ENCODE results near the gene WDR33.
"Not testable (repeated sequence)": the region's sequence is repeated elsewhere in the genome, so short reads cannot be mapped to it uniquely, and the experiment has no call there.

WDR33 gene

GRCh38 chr2:127762441-127762840 lies 48.5 kb downstream of the WDR33 start:
- no peak for DNase-seq

GRCh38 chr2:127759931-127760330 lies 51.0 kb downstream of the WDR33 start:
- no peak for DNase-seq

- no peak for DNase-seq
These were observed 56.8 kb downstream of the WDR33 start for GRCh38 chr2:127754186-127754585.

- DNase-seq = no peak
These were observed 57.6 kb downstream of the WDR33 start for GRCh38 chr2:127753374-127753773.

- DNase-seq = not testable (repeated sequence)
These were observed 61.4 kb downstream of the WDR33 start for GRCh38 chr2:127749537-127749936.

GRCh38 chr2:127747621-127748020 lies 63.4 kb downstream of the WDR33 start:
- no peak for DNase-seq

GRCh38 chr2:127743477-127744026 lies 67.4 kb downstream of the WDR33 start:
- no peak for DNase-seq

- no peak for DNase-seq
These were observed 70.2 kb downstream of the WDR33 start for GRCh38 chr2:127740665-127741288.

GRCh38 chr2:127739800-127740199 lies 71.2 kb downstream of the WDR33 start:
- DNase-seq = no peak

- no peak for DNase-seq
These were observed 73.1 kb downstream of the WDR33 start for GRCh38 chr2:127737892-127738291.

GRCh38 chr2:127735537-127736399 lies 75.2 kb downstream of the WDR33 start:
- DNase-seq = no peak

- no peak for DNase-seq
These were observed 75.9 kb downstream of the WDR33 start for GRCh38 chr2:127735044-127735443.

GRCh38 chr2:127733816-127734537 lies 77.0 kb downstream of the WDR33 start:
- DNase-seq = no peak

- DNase-seq = no peak
These were observed 77.7 kb downstream of the WDR33 start for GRCh38 chr2:127733113-127733815.

GRCh38 chr2:127726158-127726880 lies 84.7 kb downstream of the WDR33 start:
- no peak for DNase-seq

- DNase-seq = no peak
These were observed 88.2 kb downstream of the WDR33 start for GRCh38 chr2:127722807-127723206.

- DNase-seq = no peak
These were observed 89.0 kb downstream of the WDR33 start for GRCh38 chr2:127721978-127722355.

- no peak for DNase-seq
These were observed 89.5 kb downstream of the WDR33 start for GRCh38 chr2:127721311-127721977.

GRCh38 chr2:127719301-127720218 lies 91.4 kb downstream of the WDR33 start:
- no peak for DNase-seq

- DNase-seq = no peak
These were observed 92.7 kb downstream of the WDR33 start for GRCh38 chr2:127718271-127718670.
